WTC11 (cell line): ENCODE results near the gene PARD3B. TPM values are rescaled to one million over a fixed set of nuclear protein-coding genes. Genes with fewer than 3 reads are reported as not detected.

Experiments
- ATAC-seq: fragments of 200-7000 bp; cut with Tn5 transposase; 2 replicates; pipeline ENCODE4 v1.10.0; 2021; ENCODE audit warnings: mild to moderate bottlenecking, moderate library complexity
- CTCF ChIA-PET: fragments of 300-600 bp; sonication (Branson Sonifier 250); formaldehyde crosslinking; loops from one replicate; lab custom pipeline; 2021; ENCODE audit warnings: antibody characterized with exemption; lab: Charles Lee
- POLR2A ChIA-PET: fragments of 350-600 bp; sonication (Branson Sonifier 250); formaldehyde crosslinking; loops from one replicate; lab custom pipeline; 2021; ENCODE audit warnings: antibody characterized with exemption; lab: Charles Lee
- DNase-seq: peaks from one replicate; pipeline ENCODE4 v3.0.0; 2021; ENCODE audit warnings: low spot score
- H3K27ac Mint-ChIP-seq: 2 replicates; pipeline ENCODE4 v1.8.0; 2021; ENCODE audit warnings: mixed read lengths
- H3K27me3 Mint-ChIP-seq: 2 replicates; pipeline ENCODE4 v1.8.0; 2021; ENCODE audit warnings: low read depth, mild to moderate bottlenecking, moderate library complexity, mixed read lengths
- H3K36me3 Mint-ChIP-seq: 2 replicates; pipeline ENCODE4 v1.8.0; 2021; ENCODE audit warnings: mixed read lengths
- H3K4me1 Mint-ChIP-seq: 2 replicates; pipeline ENCODE4 v1.8.0; 2022; ENCODE audit warnings: mixed read lengths
- H3K4me3 Mint-ChIP-seq: 2 replicates; pipeline ENCODE4 v1.8.0; 2021; ENCODE audit warnings: mild to moderate bottlenecking, moderate library complexity, mixed read lengths
- H3K9me3 Mint-ChIP-seq: 2 replicates; pipeline ENCODE4 v1.8.0; 2021; ENCODE audit warnings: mixed read lengths
- ELF4 ChIP-seq: sonication (generic); formaldehyde crosslinking; IDR thresholded peaks from 2 replicates; pipeline ENCODE4 v1.8.1; 2022; ENCODE audit warnings: low read depth, mild to moderate bottlenecking, moderate library complexity, missing genetic modification reagents
- ETV6 ChIP-seq: sonication (generic); formaldehyde crosslinking; IDR thresholded peaks from 2 replicates; pipeline ENCODE4 v1.8.1; 2022; ENCODE audit warnings: mild to moderate bottlenecking, missing genetic modification reagents
- FOXK1 ChIP-seq: sonication (generic); formaldehyde crosslinking; IDR thresholded peaks from 2 replicates; pipeline ENCODE4 v1.8.0; 2022; ENCODE audit warnings: mild to moderate bottlenecking, moderate library complexity, missing genetic modification reagents
- GABPB1 ChIP-seq: sonication (generic); formaldehyde crosslinking; IDR thresholded peaks from 2 replicates; pipeline ENCODE4 v1.8.1; 2023; ENCODE audit warnings: mild to moderate bottlenecking, missing genetic modification reagents
- HMGA2 ChIP-seq: fragments of 250-450 bp; sonication (Bioruptor Pico); IDR thresholded peaks from 2 replicates; pipeline ENCODE4 v1.4.0; 2021; ENCODE audit warnings: mild to moderate bottlenecking, moderate library complexity
- KAT7 ChIP-seq: sonication (generic); formaldehyde crosslinking; IDR thresholded peaks from 2 replicates; pipeline ENCODE4 v1.8.1; 2023; ENCODE audit warnings: missing genetic modification reagents, mild to moderate bottlenecking, borderline replicate concordance
- MXD4 ChIP-seq: fragments of 250-450 bp; sonication (Bioruptor Pico); IDR thresholded peaks from 2 replicates; pipeline ENCODE4 v1.8.0; 2021; ENCODE audit warnings: mild to moderate bottlenecking, moderate library complexity, borderline replicate concordance
- MYBL2 ChIP-seq: sonication (generic); formaldehyde crosslinking; IDR thresholded peaks from 2 replicates; pipeline ENCODE4 v1.8.1; 2023; ENCODE audit warnings: mild to moderate bottlenecking, moderate library complexity, missing genetic modification reagents
- NFYB ChIP-seq: sonication (generic); formaldehyde crosslinking; conservative IDR thresholded peaks from 2 replicates; pipeline ENCODE4 v1.8.0; 2022; ENCODE audit warnings: low read depth, missing genetic modification reagents
- SMAD3 ChIP-seq: sonication (generic); formaldehyde crosslinking; IDR thresholded peaks from 2 replicates; pipeline ENCODE4 v1.8.0; 2022; ENCODE audit warnings: missing genetic modification reagents, mild to moderate bottlenecking, borderline replicate concordance
- SP1 ChIP-seq: sonication (generic); formaldehyde crosslinking; conservative IDR thresholded peaks from 2 replicates; pipeline ENCODE4 v1.8.1; 2022; ENCODE audit warnings: missing genetic modification reagents
- TEAD1 ChIP-seq: sonication (generic); formaldehyde crosslinking; IDR thresholded peaks from 2 replicates; pipeline ENCODE4 v1.8.0; 2022; ENCODE audit warnings: mild to moderate bottlenecking, missing genetic modification reagents
- TEAD4 ChIP-seq: sonication (generic); formaldehyde crosslinking; IDR thresholded peaks from 2 replicates; pipeline ENCODE4 v1.8.0; 2022; ENCODE audit warnings: mild to moderate bottlenecking, missing genetic modification reagents
- TP53 ChIP-seq: sonication (generic); formaldehyde crosslinking; IDR thresholded peaks from 2 replicates; pipeline ENCODE4 v1.8.1; 2023; ENCODE audit warnings: mild to moderate bottlenecking, missing genetic modification reagents
- ZNF232 ChIP-seq: sonication (generic); formaldehyde crosslinking; IDR thresholded peaks from 2 replicates; pipeline ENCODE4 v1.8.0; 2022; ENCODE audit warnings: mild to moderate bottlenecking, missing genetic modification reagents
- ZNF263 ChIP-seq: sonication (generic); formaldehyde crosslinking; IDR thresholded peaks from 2 replicates; pipeline ENCODE4 v1.8.1; 2022; ENCODE audit warnings: low read depth, mild to moderate bottlenecking, moderate library complexity, missing genetic modification reagents
- total RNA-seq: library from RNA; stranded (reverse); gene quantifications from 3 replicates; pipeline ENCODE4 v1.2.3, GENCODE V29; 2021
- TF ChIP-seq, protein P1 (sequence below): fragments of 200-600 bp; IDR thresholded peaks from 2 replicates; pipeline ENCODE4 v1.8.0; 2022; ENCODE audit warnings: antibody characterized with exemption
- TF ChIP-seq, protein P2 (sequence below): sonication (generic); formaldehyde crosslinking; IDR thresholded peaks from 2 replicates; pipeline ENCODE4 v1.8.0; 2022; ENCODE audit warnings: mild to moderate bottlenecking, missing genetic modification reagents
- TF ChIP-seq, protein P3 (sequence below): sonication (generic); formaldehyde crosslinking; IDR thresholded peaks from 2 replicates; pipeline ENCODE4 v1.8.0; 2022; ENCODE audit warnings: missing genetic modification reagents
- TF ChIP-seq, protein P4 (sequence below): sonication (generic); formaldehyde crosslinking; IDR thresholded peaks from 2 replicates; pipeline ENCODE4 v1.8.0; 2023; ENCODE audit warnings: missing genetic modification reagents
- TF ChIP-seq, protein P5 (sequence below): sonication (generic); formaldehyde crosslinking; IDR thresholded peaks from 2 replicates; pipeline ENCODE4 v1.8.1; 2022; ENCODE audit warnings: mild to moderate bottlenecking, moderate library complexity, missing genetic modification reagents
- TF ChIP-seq, protein P6 (sequence below): sonication (generic); formaldehyde crosslinking; conservative IDR thresholded peaks from 2 replicates; pipeline ENCODE4 v1.8.1; 2022; ENCODE audit warnings: mild to moderate bottlenecking, missing genetic modification reagents
- TF ChIP-seq, protein P7 (sequence below): sonication (generic); formaldehyde crosslinking; IDR thresholded peaks from 2 replicates; pipeline ENCODE4 v1.8.1; 2022; ENCODE audit warnings: low read depth, mild to moderate bottlenecking, moderate library complexity, missing genetic modification reagents, borderline replicate concordance
- TF ChIP-seq, protein P8 (sequence below): sonication (generic); formaldehyde crosslinking; IDR thresholded peaks from 2 replicates; pipeline ENCODE4 v1.8.1; 2023; ENCODE audit warnings: mild to moderate bottlenecking, missing genetic modification reagents, moderate library complexity

Gene PARD3B
- total RNA-seq, 1 experiment from 2014 or later: 5.6 TPM

DNA sequence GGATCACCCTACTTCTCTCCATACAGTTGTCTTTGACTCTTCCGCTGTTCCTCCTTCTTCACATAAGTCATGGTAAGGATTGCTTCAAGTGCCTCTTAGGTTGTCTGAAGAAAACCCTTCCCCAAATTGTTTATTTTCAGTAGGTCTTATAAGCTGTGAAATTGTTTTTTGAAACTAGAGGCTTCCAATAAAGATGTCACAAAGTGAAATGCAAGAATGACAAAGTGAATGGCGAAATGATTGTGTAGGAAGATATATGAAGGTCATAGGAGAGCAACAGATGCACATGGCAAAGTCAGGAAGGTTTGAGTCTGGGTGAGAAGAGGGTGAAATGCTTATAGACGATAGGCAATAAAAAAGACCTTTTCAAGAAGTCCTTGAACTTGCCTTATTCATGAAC, 548.8 kb downstream of the PARD3B start:
- Mint-ChIP-seq H3K36me3 (no peaks in the 10 kb centered on the region), H3K27me3 (no peaks in the 10 kb centered on the region), H3K4me3 (no peak overlapping the region), H3K27ac (no peak overlapping the region), H3K4me1 (peaks cover 12% of the 10 kb centered on the region), H3K9me3 (no peaks in the 10 kb centered on the region)
- ATAC-seq (no peak), DNase-seq (no peak)
- POLR2A ChIA-PET: no interaction called here
- TF ChIP-seq, protein P1, sequence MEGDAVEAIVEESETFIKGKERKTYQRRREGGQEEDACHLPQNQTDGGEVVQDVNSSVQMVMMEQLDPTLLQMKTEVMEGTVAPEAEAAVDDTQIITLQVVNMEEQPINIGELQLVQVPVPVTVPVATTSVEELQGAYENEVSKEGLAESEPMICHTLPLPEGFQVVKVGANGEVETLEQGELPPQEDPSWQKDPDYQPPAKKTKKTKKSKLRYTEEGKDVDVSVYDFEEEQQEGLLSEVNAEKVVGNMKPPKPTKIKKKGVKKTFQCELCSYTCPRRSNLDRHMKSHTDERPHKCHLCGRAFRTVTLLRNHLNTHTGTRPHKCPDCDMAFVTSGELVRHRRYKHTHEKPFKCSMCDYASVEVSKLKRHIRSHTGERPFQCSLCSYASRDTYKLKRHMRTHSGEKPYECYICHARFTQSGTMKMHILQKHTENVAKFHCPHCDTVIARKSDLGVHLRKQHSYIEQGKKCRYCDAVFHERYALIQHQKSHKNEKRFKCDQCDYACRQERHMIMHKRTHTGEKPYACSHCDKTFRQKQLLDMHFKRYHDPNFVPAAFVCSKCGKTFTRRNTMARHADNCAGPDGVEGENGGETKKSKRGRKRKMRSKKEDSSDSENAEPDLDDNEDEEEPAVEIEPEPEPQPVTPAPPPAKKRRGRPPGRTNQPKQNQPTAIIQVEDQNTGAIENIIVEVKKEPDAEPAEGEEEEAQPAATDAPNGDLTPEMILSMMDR: no peak
- TF ChIP-seq ZNF263 (CRISPR knock-in tag) (no peak), FOXK1 (CRISPR knock-in tag) (no peak), MXD4 (CRISPR knock-in tag) (no peak), SP1 (no peak), TEAD1 (no peak), TP53 (CRISPR knock-in tag) (no peak), ETV6 (CRISPR knock-in tag) (no peak)
- TF ChIP-seq, protein P2, sequence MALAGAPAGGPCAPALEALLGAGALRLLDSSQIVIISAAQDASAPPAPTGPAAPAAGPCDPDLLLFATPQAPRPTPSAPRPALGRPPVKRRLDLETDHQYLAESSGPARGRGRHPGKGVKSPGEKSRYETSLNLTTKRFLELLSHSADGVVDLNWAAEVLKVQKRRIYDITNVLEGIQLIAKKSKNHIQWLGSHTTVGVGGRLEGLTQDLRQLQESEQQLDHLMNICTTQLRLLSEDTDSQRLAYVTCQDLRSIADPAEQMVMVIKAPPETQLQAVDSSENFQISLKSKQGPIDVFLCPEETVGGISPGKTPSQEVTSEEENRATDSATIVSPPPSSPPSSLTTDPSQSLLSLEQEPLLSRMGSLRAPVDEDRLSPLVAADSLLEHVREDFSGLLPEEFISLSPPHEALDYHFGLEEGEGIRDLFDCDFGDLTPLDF (CRISPR knock-in tag): no peak
- TF ChIP-seq, protein P3, sequence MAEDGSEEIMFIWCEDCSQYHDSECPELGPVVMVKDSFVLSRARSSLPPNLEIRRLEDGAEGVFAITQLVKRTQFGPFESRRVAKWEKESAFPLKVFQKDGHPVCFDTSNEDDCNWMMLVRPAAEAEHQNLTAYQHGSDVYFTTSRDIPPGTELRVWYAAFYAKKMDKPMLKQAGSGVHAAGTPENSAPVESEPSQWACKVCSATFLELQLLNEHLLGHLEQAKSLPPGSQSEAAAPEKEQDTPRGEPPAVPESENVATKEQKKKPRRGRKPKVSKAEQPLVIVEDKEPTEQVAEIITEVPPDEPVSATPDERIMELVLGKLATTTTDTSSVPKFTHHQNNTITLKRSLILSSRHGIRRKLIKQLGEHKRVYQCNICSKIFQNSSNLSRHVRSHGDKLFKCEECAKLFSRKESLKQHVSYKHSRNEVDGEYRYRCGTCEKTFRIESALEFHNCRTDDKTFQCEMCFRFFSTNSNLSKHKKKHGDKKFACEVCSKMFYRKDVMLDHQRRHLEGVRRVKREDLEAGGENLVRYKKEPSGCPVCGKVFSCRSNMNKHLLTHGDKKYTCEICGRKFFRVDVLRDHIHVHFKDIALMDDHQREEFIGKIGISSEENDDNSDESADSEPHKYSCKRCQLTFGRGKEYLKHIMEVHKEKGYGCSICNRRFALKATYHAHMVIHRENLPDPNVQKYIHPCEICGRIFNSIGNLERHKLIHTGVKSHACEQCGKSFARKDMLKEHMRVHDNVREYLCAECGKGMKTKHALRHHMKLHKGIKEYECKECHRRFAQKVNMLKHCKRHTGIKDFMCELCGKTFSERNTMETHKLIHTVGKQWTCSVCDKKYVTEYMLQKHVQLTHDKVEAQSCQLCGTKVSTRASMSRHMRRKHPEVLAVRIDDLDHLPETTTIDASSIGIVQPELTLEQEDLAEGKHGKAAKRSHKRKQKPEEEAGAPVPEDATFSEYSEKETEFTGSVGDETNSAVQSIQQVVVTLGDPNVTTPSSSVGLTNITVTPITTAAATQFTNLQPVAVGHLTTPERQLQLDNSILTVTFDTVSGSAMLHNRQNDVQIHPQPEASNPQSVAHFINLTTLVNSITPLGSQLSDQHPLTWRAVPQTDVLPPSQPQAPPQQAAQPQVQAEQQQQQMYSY (CRISPR knock-in tag): no peak
- CTCF ChIA-PET: interaction anchor here (0.6 kb wide), 1 partner anchor 29 kb away, joined by 3 read pairs; no protein-coding TSS in a partner anchor

DNA sequence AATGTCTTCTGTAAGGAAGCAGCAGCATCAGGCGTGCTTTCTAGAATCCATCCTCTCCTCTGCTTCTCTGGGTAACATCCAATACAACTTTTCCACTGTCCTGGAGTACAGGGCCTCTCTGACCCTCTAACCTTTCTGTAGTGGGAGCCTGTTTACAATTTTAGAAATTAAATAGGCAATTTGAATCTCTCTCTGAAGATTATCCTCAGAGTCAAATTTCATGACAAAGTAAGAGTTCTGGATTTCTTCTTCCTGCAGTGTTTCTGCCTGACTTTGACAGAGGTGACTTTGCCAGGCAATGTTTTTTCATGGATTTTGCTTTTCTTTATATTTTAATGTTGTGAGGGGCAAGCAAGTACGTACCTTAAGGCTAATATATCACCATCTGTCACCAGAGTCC, 558.4 kb downstream of the PARD3B start:
- no peak for ATAC-seq
- Mint-ChIP-seq H3K27me3 (no peaks in the 10 kb centered on the region), H3K36me3 (no peaks in the 10 kb centered on the region), H3K4me1 (peaks cover 3% of the 10 kb centered on the region)
- ChIA-PET CTCF (interaction anchor here (0.7 to 1.3 kb wide), 2 partner anchors 8 to 218 kb away, joined by 3 read pairs; no protein-coding TSS in a partner anchor), POLR2A (no interaction called here)
- DNase-seq: no peak
- TF ChIP-seq ZNF232 (no peak), HMGA2 (CRISPR knock-in tag) (no peak), MXD4 (CRISPR knock-in tag) (no peak), MYBL2 (no peak)
- TF ChIP-seq, protein P4, sequence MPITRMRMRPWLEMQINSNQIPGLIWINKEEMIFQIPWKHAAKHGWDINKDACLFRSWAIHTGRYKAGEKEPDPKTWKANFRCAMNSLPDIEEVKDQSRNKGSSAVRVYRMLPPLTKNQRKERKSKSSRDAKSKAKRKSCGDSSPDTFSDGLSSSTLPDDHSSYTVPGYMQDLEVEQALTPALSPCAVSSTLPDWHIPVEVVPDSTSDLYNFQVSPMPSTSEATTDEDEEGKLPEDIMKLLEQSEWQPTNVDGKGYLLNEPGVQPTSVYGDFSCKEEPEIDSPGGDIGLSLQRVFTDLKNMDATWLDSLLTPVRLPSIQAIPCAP (CRISPR knock-in tag): no peak
- TF ChIP-seq, protein P5, sequence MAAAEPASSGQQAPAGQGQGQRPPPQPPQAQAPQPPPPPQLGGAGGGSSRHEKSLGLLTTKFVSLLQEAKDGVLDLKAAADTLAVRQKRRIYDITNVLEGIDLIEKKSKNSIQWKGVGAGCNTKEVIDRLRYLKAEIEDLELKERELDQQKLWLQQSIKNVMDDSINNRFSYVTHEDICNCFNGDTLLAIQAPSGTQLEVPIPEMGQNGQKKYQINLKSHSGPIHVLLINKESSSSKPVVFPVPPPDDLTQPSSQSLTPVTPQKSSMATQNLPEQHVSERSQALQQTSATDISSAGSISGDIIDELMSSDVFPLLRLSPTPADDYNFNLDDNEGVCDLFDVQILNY (CRISPR knock-in tag): no peak
- TF ChIP-seq, all 79 proteins: peak for 0
- H3K4me3 Mint-ChIP-seq: no peak overlapping the region
- H3K27ac Mint-ChIP-seq: no peak overlapping the region
- no peaks in the 10 kb centered on the region for H3K9me3 Mint-ChIP-seq

DNA sequence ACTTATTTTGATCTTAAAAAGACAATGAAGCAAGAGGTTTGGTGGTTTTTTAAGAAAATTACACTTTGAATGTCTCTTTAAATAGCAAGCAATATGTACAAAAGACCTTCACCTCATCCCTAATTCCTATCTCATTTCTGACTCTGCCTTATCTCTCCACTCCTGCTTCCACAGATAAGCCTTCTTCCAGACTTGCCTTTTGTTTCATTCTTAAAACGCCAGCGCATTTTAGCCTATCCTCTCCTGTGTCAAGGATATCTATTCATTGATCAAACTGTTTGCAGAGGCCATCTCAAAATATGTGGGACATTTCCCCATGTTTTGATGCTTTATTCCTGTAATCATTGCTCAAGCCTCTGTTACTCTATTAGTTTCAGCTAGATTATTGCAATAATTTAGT, 562.5 kb downstream of the PARD3B start:
- DNase-seq (no peak), ATAC-seq (no peak)
- no peaks in the 10 kb centered on the region for H3K27me3 Mint-ChIP-seq
- peaks cover 6% of the 10 kb centered on the region for H3K4me1 Mint-ChIP-seq
- no peak overlapping the region for H3K27ac Mint-ChIP-seq
- H3K9me3 Mint-ChIP-seq: no peaks in the 10 kb centered on the region
- H3K36me3 Mint-ChIP-seq: no peaks in the 10 kb centered on the region
- no peak overlapping the region for H3K4me3 Mint-ChIP-seq
- CTCF ChIA-PET: no interaction called here
- POLR2A ChIA-PET: no interaction called here
- TF ChIP-seq SMAD3 (CRISPR knock-in tag) (no peak), NFYB (CRISPR knock-in tag) (no peak), GABPB1 (CRISPR knock-in tag) (no peak), ELF4 (CRISPR knock-in tag) (no peak), TEAD4 (CRISPR knock-in tag) (no peak), KAT7 (CRISPR knock-in tag) (no peak)
- TF ChIP-seq, protein P6, sequence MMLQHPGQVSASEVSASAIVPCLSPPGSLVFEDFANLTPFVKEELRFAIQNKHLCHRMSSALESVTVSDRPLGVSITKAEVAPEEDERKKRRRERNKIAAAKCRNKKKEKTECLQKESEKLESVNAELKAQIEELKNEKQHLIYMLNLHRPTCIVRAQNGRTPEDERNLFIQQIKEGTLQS (CRISPR knock-in tag): no peak
- TF ChIP-seq, protein P7, sequence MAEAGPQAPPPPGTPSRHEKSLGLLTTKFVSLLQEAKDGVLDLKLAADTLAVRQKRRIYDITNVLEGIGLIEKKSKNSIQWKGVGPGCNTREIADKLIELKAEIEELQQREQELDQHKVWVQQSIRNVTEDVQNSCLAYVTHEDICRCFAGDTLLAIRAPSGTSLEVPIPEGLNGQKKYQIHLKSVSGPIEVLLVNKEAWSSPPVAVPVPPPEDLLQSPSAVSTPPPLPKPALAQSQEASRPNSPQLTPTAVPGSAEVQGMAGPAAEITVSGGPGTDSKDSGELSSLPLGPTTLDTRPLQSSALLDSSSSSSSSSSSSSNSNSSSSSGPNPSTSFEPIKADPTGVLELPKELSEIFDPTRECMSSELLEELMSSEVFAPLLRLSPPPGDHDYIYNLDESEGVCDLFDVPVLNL (CRISPR knock-in tag): no peak
- TF ChIP-seq, protein P8, sequence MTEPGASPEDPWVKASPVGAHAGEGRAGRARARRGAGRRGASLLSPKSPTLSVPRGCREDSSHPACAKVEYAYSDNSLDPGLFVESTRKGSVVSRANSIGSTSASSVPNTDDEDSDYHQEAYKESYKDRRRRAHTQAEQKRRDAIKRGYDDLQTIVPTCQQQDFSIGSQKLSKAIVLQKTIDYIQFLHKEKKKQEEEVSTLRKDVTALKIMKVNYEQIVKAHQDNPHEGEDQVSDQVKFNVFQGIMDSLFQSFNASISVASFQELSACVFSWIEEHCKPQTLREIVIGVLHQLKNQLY (CRISPR knock-in tag): no peak
